Ishikawa (cell line): ENCODE results near the gene CNTNAP2.

Experiments
- CEBPB ChIP-seq: IDR thresholded peaks from 2 replicates; pipeline ENCODE4 v1.6.1; 2012
- EP300 ChIP-seq: IDR thresholded peaks from 2 replicates; pipeline ENCODE4 v1.6.1; 2012; ENCODE audit warnings: borderline replicate concordance
- RAD21 ChIP-seq: IDR thresholded peaks from 2 replicates; pipeline ENCODE4 v1.6.1; 2012; ENCODE audit warnings: low read depth
- REST ChIP-seq: IDR thresholded peaks from 2 replicates; pipeline ENCODE4 v1.6.1; 2012; ENCODE audit warnings: low read depth, mild to moderate bottlenecking
- TAF1 ChIP-seq: IDR thresholded peaks from 2 replicates; pipeline ENCODE4 v1.6.1; 2012; ENCODE audit warnings: low read depth, mild to moderate bottlenecking
- TF ChIP-seq, protein P1 (sequence below): IDR thresholded peaks from 2 replicates; pipeline ENCODE4 v1.6.1; 2012

- TF ChIP-seq REST, result no peak
- no peak for TF ChIP-seq CEBPB
- TF ChIP-seq TAF1, result no peak
- TF ChIP-seq EP300, result no peak
- TF ChIP-seq RAD21, result no peak
- TF ChIP-seq, protein P1, sequence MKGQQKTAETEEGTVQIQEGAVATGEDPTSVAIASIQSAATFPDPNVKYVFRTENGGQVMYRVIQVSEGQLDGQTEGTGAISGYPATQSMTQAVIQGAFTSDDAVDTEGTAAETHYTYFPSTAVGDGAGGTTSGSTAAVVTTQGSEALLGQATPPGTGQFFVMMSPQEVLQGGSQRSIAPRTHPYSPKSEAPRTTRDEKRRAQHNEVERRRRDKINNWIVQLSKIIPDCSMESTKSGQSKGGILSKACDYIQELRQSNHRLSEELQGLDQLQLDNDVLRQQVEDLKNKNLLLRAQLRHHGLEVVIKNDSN, result no peak
Observed at GRCh38 chr7:147809786-147810185, 1693.2 kb downstream of the CNTNAP2 start.
